Measurements from ENCODE around the gene SFSWAP.

- TF ChIP-seq CTCF (IDR thresholded peaks at IDR 0.05 in 8 of 11, conservative IDR thresholded peaks at IDR 0.05 in 3 of 11) (no peak), POLR2A (IDR thresholded peaks at IDR 0.05) (no peak), POLR2AphosphoS5 (IDR thresholded peaks at IDR 0.05) (no peak)
These were observed 1.7 kb upstream of the SFSWAP start for GRCh38 chr12:131709226-131709625.

All from spleen (tissue), 7 donors.